Ovary (tissue), 9 donors: ENCODE results near the gene MEG3. TPM values are rescaled to one million over a fixed set of nuclear protein-coding genes. Genes with fewer than 3 reads are reported as not detected.

ENCODE experiments used
- DNase-seq, 5 donors: peaks; one replicate each; pipeline ENCODE4 v3.0.0-alpha.2; 2019 to 2020
- H3K27ac ChIP-seq, 2 donors: fragments of 200-600 bp; one replicate each; pipeline versions ENCODE4 v1.5.1 to v1.8.0; 2019 to 2022
- H3K27me3 ChIP-seq: fragments of 200-600 bp; one replicate; pipeline ENCODE4 v1.8.0; 2022
- H3K36me3 ChIP-seq: fragments of 200-600 bp; sonication (generic); one replicate; pipeline ENCODE4 v1.5.1; 2019
- H3K4me1 ChIP-seq: one replicate; pipeline ENCODE4 v1.8.1; 2013; ENCODE audit warnings: mild to moderate bottlenecking, moderate library complexity; ENCODE audit not compliant: insufficient read depth
- H3K4me3 ChIP-seq: fragments of 200-600 bp; sonication (generic); one replicate; pipeline ENCODE4 v1.5.1; 2017
- H3K9me3 ChIP-seq, 2 donors: fragments of 200-600 bp in 1 of 2; sonication (generic) in 1 of 2; one replicate each; pipeline versions ENCODE4 v1.5.1 to v1.8.1; 2013 to 2019; ENCODE audit warnings: mild to moderate bottlenecking in 1 of 2, moderate library complexity in 1 of 2
- EP300 ChIP-seq: sonication (generic); formaldehyde crosslinking; IDR thresholded peaks from one replicate; pipeline ENCODE4 v1.6.1; 2017; ENCODE audit warnings: antibody characterized with exemption
- POLR2A ChIP-seq: fragments of 450-650 bp; IDR thresholded peaks from one replicate; pipeline ENCODE4 v1.6.1; 2017; ENCODE audit warnings: antibody characterized with exemption, mild to moderate bottlenecking, moderate library complexity
- WGBS, 3 donors: extraction: QIAGEN DNeasy Blood & Tissue Kit in 1 of 3; methylation state at CpG; one replicate each; pipeline versions ENCODE4 v1.1.5 to v1.1.7; 2013 to 2017; 5-methylcytosine and 5-hydroxymethylcytosine counted together
- intact Hi-C, 4 donors: fragments of 100-400 bp; cut with DNase I; formaldehyde crosslinking; loops; one replicate each; pipeline versions ENCODE4 v1.11.0 to v1.15.1; 2022 to 2023
- polyA plus RNA-seq, 2 donors: library from polyadenylated mRNA; stranded (reverse); fragments of 200-250 nt in 1 of 2; fragments of 350-450 nt in 1 of 2; fragmentation: Illumina TruSeq in 1 of 2; extraction: RNeasy Lipid Tissue Mini Kit (QIAGEN cat#74804) in 1 of 2; gene quantifications; one replicate each; pipeline ENCODE4 v1.2.3, GENCODE V29; 2013 to 2014
- total RNA-seq, 7 donors: library from RNA; depleted of rRNA in 2 of 7; stranded (reverse); fragments of >200 nt in 2 of 7; fragmentation: NEBNext Ultra II Directional in 3 of 7; extraction: Animal tissue kit (Norgen Biotek cat#: 25700) in 3 of 7; gene quantifications; one replicate each; pipeline versions ENCODE4 v1.1.0 to v1.2.4, GENCODE V29; 2016 to 2023
- TF ChIP-seq, protein P1 (sequence below), 3 donors: fragments of 450-650 bp in 2 of 3; fragments of 200-600 bp in 1 of 3; IDR thresholded peaks; one replicate each; pipeline versions ENCODE4 v1.5.1 to v1.8.0; 2016 to 2022; ENCODE audit warnings: antibody characterized with exemption in 3 of 3, mild to moderate bottlenecking in 1 of 3
- donor health status: DM: no; HTN: no; CAD: no; lungs with moderate emphysema.
- donor health status: DM: no; HTN: no; CAD: no.
- donor health status: Bipolar disorder and iron deficiency.
- donor health status: DM: yes; HTN: yes; CAD: no.
- donor health status: DM: no; HTN: no; CAD: no.
- donor health status: DM: yes; HTN: yes; CAD: no.

Gene MEG3
- total and polyA plus RNA-seq, 9 donors = 186 to 1,950 (median 396) TPM

DNA sequence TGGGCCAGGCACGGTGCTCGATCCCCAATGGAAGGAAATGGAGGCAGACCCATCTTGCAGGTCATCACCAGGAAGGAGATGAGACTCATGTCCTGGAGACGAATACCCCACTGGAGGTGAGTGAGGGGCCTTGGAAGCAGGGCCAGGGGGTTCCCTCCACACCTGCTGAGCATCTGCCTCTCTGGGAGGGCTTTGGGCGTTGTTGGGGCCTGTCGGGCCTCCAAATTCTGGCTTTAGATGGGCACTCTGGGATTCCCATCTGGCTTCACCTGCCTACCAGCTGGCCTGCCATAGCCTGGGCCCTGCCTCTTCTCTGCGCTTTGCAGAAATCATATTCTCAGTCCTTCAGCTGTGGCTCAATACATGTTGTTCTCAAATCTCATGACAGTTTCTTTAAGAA, 63.7 kb downstream of the MEG3 start:
- peak in 2 of 5 donors; percentile 5 to 22 for DNase-seq
- no peaks in the 10 kb centered on the region for H3K36me3 ChIP-seq
- no peak overlapping the region for H3K27ac ChIP-seq
- 90 to 95% (median 94%) methylated on average over 6 of the region's 6 CpGs for WGBS, 3 donors
- TF ChIP-seq, protein P1, sequence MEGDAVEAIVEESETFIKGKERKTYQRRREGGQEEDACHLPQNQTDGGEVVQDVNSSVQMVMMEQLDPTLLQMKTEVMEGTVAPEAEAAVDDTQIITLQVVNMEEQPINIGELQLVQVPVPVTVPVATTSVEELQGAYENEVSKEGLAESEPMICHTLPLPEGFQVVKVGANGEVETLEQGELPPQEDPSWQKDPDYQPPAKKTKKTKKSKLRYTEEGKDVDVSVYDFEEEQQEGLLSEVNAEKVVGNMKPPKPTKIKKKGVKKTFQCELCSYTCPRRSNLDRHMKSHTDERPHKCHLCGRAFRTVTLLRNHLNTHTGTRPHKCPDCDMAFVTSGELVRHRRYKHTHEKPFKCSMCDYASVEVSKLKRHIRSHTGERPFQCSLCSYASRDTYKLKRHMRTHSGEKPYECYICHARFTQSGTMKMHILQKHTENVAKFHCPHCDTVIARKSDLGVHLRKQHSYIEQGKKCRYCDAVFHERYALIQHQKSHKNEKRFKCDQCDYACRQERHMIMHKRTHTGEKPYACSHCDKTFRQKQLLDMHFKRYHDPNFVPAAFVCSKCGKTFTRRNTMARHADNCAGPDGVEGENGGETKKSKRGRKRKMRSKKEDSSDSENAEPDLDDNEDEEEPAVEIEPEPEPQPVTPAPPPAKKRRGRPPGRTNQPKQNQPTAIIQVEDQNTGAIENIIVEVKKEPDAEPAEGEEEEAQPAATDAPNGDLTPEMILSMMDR (IDR thresholded peaks at IDR 0.05) = no peak
- TF ChIP-seq EP300 (no peak), POLR2A (no peak)
- H3K9me3 ChIP-seq = no peaks in the 10 kb centered on the region
- H3K4me1 ChIP-seq = no peaks in the 10 kb centered on the region
- H3K4me3 ChIP-seq = no peak overlapping the region
- intact Hi-C loops = no loop called here
- H3K27me3 ChIP-seq = no peaks in the 10 kb centered on the region

DNA sequence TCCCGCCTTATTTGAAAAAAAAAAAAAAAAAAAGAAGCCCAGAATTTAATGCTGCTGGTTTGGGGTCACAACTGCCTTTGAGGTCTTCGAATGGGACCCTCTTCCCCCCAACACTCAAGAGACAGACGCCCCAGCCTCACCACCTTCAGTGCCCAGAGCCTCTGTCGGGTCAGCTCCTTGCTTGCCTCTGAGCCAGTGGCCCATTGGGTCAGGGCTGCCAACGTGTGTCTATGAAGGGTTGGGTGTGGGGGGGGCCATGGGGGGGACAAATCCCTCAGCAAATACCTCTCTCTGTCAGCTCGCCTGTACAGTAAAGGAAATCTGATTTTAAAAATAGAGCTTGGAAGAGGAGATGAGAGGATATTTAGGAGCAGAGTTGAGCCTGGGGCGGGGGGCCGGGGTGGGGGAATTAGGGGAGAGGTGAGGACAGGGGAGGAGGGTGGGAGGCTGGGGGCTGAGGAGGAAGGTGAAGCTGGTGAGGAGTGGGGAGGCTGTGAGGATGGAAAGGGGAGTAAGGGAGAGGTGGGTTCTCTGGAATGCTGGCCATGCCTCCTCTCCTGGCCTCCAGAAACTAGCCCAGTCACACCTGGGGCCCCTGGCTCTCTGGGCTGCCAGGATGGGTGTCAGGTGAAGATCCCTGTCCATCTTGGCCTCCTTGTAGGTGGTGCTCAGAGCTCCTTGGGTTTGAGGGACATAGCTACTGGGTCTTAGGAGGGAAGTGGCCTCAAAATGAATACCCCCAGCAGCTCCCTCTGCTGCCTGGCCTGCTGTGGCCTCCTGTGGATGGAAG, 64.3 kb downstream of the MEG3 start:
- Histone ChIP-seq H3K4me1 (no peaks in the 10 kb centered on the region), H3K4me3 (no peak overlapping the region), H3K27ac (no peak overlapping the region), H3K9me3 (no peaks in the 10 kb centered on the region), H3K27me3 (no peaks in the 10 kb centered on the region), H3K36me3 (no peaks in the 10 kb centered on the region)
- DNase-seq = peak in 2 of 5 donors; percentile 14 to 23
- 81 to 87% (median 82%) methylated on average over 8 of the region's 8 CpGs for WGBS, 3 donors
- intact Hi-C loops = no loop called here
- TF ChIP-seq EP300 (no peak), POLR2A (no peak)

DNA sequence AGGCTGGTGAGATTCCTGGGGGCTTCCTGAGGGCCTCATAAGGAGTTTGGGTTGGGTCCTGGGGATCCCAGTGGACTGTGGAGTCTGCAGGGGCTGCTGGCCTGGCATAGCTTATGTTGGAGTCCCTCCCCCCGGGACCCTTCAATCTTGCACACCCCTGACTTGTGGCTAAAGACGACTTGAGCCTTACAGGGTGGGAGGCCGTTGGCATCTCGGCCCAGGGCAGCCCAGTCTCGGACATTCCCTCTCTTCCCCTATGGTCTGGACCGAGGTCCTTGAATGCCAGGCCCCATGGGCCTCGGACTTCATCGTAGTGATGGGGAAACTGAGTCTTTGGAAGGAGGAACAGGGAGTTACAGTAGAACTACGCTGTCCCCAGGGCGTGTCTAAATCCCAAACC, 65.1 kb downstream of the MEG3 start:
- TF ChIP-seq, protein P1 (IDR thresholded peaks at IDR 0.05) = no peak
- no peak for TF ChIP-seq POLR2A
- WGBS, 3 donors = 87 to 93% (median 89%) methylated on average over 10 of the region's 10 CpGs
- H3K4me3 ChIP-seq = no peak overlapping the region
- intact Hi-C loops = no loop called here
- no peaks in the 10 kb centered on the region for H3K4me1 ChIP-seq
- peak in 2 of 5 donors; percentile 18 to 22 for DNase-seq
- H3K36me3 ChIP-seq = no peaks in the 10 kb centered on the region
- no peaks in the 10 kb centered on the region for H3K27me3 ChIP-seq
- H3K27ac ChIP-seq = no peak overlapping the region
- H3K9me3 ChIP-seq = no peaks in the 10 kb centered on the region

DNA sequence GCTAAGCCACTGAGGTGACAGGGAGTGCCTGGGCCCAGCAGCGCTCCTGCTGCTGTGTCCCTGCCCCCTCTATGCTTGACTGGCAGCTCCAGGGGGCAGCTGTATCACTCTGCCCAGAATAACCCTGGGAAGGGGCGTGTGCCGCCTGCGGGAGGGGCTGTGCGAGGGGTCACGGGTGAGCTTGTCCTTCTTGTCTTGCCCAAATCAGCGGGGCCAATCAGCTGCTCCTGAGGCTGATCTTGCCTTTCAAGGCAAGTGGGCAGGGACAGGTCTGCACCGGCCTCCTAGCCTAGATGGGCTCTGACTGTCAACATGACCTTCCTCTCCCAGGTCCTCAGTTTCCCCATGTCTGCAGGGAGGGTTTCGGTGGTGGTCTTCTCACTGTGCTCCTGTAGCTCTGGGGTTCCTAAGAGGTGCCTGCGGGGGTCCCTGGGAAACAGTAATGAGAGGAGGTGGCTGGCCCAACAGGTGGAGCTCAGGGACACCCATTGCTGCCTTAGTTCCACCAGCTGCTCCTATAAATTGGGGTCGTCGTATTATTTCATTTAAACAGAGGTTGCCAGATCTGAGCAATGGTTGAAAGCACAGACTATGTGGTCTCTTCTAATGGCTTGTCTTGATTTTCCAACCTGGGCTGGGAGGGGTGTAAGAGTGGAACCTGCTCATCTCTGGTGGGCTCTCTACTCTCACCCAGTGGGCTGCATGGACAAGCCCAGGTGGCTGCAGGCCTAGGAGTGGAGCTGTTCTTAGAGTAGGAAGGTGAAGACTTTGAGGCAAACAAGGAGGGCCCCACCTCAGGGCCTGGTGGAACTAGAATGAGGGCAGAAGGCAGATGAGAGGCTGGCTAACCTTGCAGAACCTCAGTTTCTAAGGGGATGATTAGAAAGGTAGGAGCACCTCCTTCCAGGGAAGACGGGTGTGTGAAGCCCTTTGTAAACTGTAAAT, 65.9 kb downstream of the MEG3 start:
- H3K4me3 ChIP-seq = no peak overlapping the region
- H3K9me3 ChIP-seq = no peaks in the 10 kb centered on the region
- intact Hi-C loops = no loop called here
- no peaks in the 10 kb centered on the region for H3K36me3 ChIP-seq
- TF ChIP-seq EP300 (no peak), POLR2A (no peak)
- TF ChIP-seq, protein P1 (IDR thresholded peaks at IDR 0.05) = no peak
- no peaks in the 10 kb centered on the region for H3K27me3 ChIP-seq
- 91 to 94% (median 92%) methylated on average over 13 of the region's 13 CpGs for WGBS, 3 donors
- peak in 3 of 5 donors; percentile 14 to 31 (median 17) for DNase-seq
- no peaks in the 10 kb centered on the region for H3K4me1 ChIP-seq
- no peak overlapping the region for H3K27ac ChIP-seq
